ENCODE measurements around the gene FGFR3. TPM values are rescaled to one million over a fixed set of nuclear protein-coding genes. Genes with fewer than 3 reads are reported as not detected.

The FGFR3 gene
- polyA plus RNA-seq, 1 experiment, result 0.06 TPM

DNA sequence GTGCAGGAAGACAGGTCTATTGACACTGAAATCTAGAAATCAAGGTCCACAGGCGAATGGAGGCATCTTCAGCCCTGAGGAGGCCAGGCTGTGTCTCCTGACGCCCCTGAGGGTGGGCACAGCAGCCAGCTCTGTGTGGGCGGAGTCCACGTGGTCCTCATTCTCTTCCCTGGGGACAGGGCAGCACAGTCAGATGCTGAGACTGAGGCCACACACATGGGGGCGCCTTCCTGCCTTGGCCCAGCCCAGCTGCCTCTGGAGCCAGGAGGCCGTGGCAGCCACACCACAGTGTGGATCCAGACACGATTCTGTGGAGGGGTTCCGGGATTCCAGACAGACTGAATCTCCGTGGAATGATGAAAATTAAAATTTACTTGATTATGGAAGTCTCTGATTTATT lies 20.8 kb downstream of the FGFR3 start:
- Histone ChIP-seq H3K27me3 (ENCODE audit: control insufficient read depth, insufficient read depth, low read length) (no peaks in the 10 kb centered on the region), H3K27ac (ENCODE audit: low read depth, low read length) (no peak overlapping the region), H3K4me3 (ENCODE audit: low read depth, low read length) (no peak overlapping the region), H3K9me3 (ENCODE audit: control insufficient read depth, insufficient read depth, low read length) (no peaks in the 10 kb centered on the region; the same call in 1 of the 2 replicates)
- ChIA-PET POLR2A (no interaction called here), CTCF (interaction anchor here (0.7 to 1.7 kb wide), 3 partner anchors 66 to 97 kb away, joined by 3 to 5 read pairs (median 4); no protein-coding TSS in a partner anchor)
- no peak for DNase-seq (ENCODE audit: low read depth, low spot score)
- TF ChIP-seq, protein P1, sequence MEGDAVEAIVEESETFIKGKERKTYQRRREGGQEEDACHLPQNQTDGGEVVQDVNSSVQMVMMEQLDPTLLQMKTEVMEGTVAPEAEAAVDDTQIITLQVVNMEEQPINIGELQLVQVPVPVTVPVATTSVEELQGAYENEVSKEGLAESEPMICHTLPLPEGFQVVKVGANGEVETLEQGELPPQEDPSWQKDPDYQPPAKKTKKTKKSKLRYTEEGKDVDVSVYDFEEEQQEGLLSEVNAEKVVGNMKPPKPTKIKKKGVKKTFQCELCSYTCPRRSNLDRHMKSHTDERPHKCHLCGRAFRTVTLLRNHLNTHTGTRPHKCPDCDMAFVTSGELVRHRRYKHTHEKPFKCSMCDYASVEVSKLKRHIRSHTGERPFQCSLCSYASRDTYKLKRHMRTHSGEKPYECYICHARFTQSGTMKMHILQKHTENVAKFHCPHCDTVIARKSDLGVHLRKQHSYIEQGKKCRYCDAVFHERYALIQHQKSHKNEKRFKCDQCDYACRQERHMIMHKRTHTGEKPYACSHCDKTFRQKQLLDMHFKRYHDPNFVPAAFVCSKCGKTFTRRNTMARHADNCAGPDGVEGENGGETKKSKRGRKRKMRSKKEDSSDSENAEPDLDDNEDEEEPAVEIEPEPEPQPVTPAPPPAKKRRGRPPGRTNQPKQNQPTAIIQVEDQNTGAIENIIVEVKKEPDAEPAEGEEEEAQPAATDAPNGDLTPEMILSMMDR (IDR thresholded peaks at IDR 0.05; ENCODE audit: low read depth, low read length), result no peak

DNA sequence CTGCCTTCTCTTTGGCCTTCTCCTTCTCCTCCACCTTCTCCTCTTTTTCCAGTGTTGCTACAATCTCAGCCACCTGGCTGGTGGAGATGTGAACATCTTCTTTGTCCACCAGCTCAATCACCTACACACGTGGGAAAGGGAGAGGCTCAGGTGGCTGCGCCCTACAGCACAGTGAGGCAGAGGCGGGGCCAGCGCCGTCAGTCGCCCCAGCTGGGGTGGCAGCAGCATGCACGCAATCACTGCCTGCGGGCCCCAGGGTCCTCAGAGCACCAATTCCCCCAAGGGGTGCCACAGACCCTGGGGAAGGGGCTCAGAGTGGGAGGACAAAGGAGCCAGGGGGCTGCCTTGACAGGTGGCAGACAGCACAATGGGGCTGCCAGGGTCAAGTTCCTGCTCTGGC lies 21.4 kb downstream of the FGFR3 start:
- TF ChIP-seq, protein P1 (IDR thresholded peaks at IDR 0.05; ENCODE audit: low read depth, low read length), result no peak
- POLR2A ChIA-PET, result no interaction called here
- no peak for DNase-seq (ENCODE audit: low read depth, low spot score)
- Histone ChIP-seq H3K27me3 (ENCODE audit: control insufficient read depth, insufficient read depth, low read length) (no peaks in the 10 kb centered on the region), H3K9me3 (ENCODE audit: control insufficient read depth, insufficient read depth, low read length) (no peaks in the 10 kb centered on the region; the same call in 1 of the 2 replicates), H3K27ac (ENCODE audit: low read depth, low read length) (no peak overlapping the region), H3K4me3 (ENCODE audit: low read depth, low read length) (no peak overlapping the region)
- CTCF ChIA-PET, result interaction anchor here (1.6 to 1.7 kb wide), 3 partner anchors 66 to 96 kb away, joined by 4 to 5 read pairs (median 5); no protein-coding TSS in a partner anchor

DNA sequence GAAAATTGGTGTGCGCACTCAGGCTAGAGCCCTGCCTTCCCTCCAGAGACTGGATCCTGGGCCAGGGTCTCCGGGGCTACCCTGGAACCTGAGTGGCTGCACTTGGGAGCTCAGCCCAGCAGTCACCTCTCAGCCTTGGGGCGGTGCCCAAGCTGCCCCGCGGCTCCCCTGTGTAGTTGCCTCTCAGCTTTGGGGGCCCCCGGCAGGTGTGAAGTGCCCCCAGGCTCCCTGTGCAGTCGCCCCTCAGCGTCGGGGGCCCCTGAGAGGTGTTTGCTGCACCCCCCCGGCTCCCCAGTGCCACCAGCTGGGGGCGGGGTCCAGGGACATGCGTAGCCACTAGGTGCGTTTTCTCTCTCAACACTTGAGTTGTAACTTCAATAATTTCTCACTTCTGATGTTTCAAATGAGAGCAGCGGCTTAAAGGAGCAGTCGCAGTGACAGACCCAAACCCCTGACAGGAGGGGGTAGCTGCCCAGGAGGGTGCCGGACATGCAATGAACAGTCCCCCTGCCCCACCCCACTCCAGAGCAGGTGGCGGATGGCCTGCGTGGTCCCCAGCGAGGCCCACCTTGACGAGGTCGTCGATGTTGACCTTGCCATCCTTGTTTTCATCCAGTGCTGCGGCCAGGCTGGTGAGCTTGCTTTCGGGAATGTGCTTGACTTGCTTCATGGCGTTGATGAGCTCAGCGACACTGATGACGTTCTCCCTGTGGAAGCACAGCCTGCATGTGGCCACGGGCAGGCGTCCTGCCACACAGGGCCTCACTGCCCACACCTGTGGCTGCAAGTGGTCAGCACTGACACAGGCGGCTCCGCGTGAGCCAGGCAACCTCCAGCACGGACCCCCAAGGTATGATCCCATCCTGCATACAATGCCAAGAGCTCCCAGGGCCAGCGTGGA lies 22.3 kb downstream of the FGFR3 start:
- TF ChIP-seq, protein P1 (IDR thresholded peaks at IDR 0.05; ENCODE audit: low read depth, low read length), result no peak
- Histone ChIP-seq H3K27ac (ENCODE audit: low read depth, low read length) (no peak overlapping the region), H3K27me3 (ENCODE audit: control insufficient read depth, insufficient read depth, low read length) (no peaks in the 10 kb centered on the region), H3K4me3 (ENCODE audit: low read depth, low read length) (no peak overlapping the region), H3K9me3 (ENCODE audit: control insufficient read depth, insufficient read depth, low read length) (no peaks in the 10 kb centered on the region; the same call in 1 of the 2 replicates)
- ChIA-PET CTCF (interaction anchor here (0.9 to 1.6 kb wide), 3 partner anchors 84 to 122 kb away, joined by 3 to 5 read pairs (median 3); no protein-coding TSS in a partner anchor), POLR2A (no interaction called here)
- DNase-seq (ENCODE audit: low read depth, low spot score), result no peak

DNA sequence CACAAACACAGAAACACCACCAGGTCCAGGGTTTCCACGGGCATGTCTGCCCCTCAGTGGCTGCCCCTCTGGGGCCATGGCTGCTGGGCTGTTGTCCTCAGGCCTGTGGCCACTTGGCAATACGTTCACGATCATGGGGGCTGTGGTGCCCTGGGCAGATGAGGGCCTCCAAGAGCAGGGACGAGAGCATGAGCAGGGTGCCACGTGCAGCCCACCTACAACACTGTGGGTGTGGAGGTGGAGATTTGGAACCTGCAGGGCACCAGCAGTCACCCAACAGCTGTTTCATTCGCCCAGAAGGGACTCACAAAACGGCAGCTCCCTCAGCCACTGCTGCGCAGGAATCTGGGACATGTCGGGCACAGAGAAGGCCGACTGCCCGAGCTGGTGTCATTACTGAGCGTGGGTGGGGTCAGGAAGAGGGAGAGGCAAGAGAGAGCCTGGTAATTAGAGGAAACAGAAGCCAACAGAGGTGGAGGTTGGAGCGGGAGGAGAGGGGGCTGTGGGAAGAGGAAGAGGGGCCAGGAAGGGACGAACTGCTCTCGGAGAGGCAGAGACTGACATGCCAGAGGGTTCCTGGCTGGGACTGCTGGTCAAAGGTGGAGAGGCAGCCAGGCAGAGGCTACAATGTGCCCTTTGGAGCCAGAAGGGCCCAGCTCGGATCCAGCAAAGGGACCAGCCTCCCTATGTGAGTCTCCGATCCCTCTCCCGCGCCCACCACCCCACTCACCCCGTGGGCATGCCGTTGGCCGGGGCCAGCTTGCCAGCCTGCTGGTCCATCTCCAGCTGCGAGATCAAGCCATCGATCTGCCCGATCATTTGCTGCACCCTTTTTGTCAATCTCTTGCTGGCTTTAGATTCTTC lies 23.1 kb downstream of the FGFR3 start:
- POLR2A ChIA-PET, result no interaction called here
- CTCF ChIA-PET, result interaction anchor here (0.9 to 1.6 kb wide), 3 partner anchors 83 to 123 kb away, joined by 3 to 5 read pairs (median 3); no protein-coding TSS in a partner anchor
- TF ChIP-seq, protein P1 (IDR thresholded peaks at IDR 0.05; ENCODE audit: low read depth, low read length), result no peak
- Histone ChIP-seq H3K9me3 (ENCODE audit: control insufficient read depth, insufficient read depth, low read length) (no peaks in the 10 kb centered on the region; the same call in 1 of the 2 replicates), H3K4me3 (ENCODE audit: low read depth, low read length) (no peak overlapping the region), H3K27ac (ENCODE audit: low read depth, low read length) (no peak overlapping the region), H3K27me3 (ENCODE audit: control insufficient read depth, insufficient read depth, low read length) (no peaks in the 10 kb centered on the region)
- DNase-seq (ENCODE audit: low read depth, low spot score), result no peak

Measured in AG04450 (cell line).